ENCODE results near the gene RTTN. TPM values are rescaled to one million over a fixed set of nuclear protein-coding genes. Genes with fewer than 3 reads are reported as not detected.

The RTTN gene
- total RNA-seq, 2 donors from 2014 or later = 6.5 to 16.7 TPM

GRCh38 chr18:70160073-70160678 lies 45.3 kb downstream of the RTTN start:
- TF ChIP-seq CTCF (IDR thresholded peaks at IDR 0.05) = no peak
- no peak for DNase-seq
- Histone ChIP-seq H3K4me1 (no peaks in the 10 kb centered on the region), H3K36me3 (no peaks in the 10 kb centered on the region), H3K4me3 (no peak overlapping the region), H3K9ac (ENCODE audit: low read depth in 2 of 2, low read length in 2 of 2) (no peak overlapping the region), H3K27me3 (no peaks in the 10 kb centered on the region), H3K27ac (no peak overlapping the region), H3K9me3 (no peaks in the 10 kb centered on the region)
- intact Hi-C loops (cut with DNase I) = no loop called here

GRCh38 chr18:70158992-70159717 lies 46.3 kb downstream of the RTTN start:
- Histone ChIP-seq H3K36me3 (no peaks in the 10 kb centered on the region), H3K4me3 (no peak overlapping the region), H3K27ac (no peak overlapping the region), H3K4me1 (no peaks in the 10 kb centered on the region), H3K27me3 (no peaks in the 10 kb centered on the region), H3K9me3 (no peaks in the 10 kb centered on the region), H3K9ac (ENCODE audit: low read depth in 2 of 2, low read length in 2 of 2) (no peak overlapping the region)
- intact Hi-C loops (cut with DNase I) = no loop called here
- DNase-seq = no peak
- TF ChIP-seq CTCF (IDR thresholded peaks at IDR 0.05) = no peak

- Histone ChIP-seq H3K27me3 (no peaks in the 10 kb centered on the region), H3K27ac (no peak overlapping the region), H3K4me3 (no peak overlapping the region), H3K9me3 (no peaks in the 10 kb centered on the region), H3K9ac (ENCODE audit: low read depth in 2 of 2, low read length in 2 of 2) (no peak overlapping the region), H3K36me3 (no peaks in the 10 kb centered on the region), H3K4me1 (no peaks in the 10 kb centered on the region)
- intact Hi-C loops (cut with DNase I) = no loop called here
- DNase-seq = no peak
- no peak for TF ChIP-seq CTCF (IDR thresholded peaks at IDR 0.05)
Observed at GRCh38 chr18:70156886-70157285, 48.6 kb downstream of the RTTN start.

GRCh38 chr18:70154591-70155194 lies 50.8 kb downstream of the RTTN start:
- Histone ChIP-seq H3K27me3 (no peaks in the 10 kb centered on the region), H3K36me3 (no peaks in the 10 kb centered on the region), H3K27ac (no peak overlapping the region), H3K4me3 (no peak overlapping the region), H3K9ac (ENCODE audit: low read depth in 2 of 2, low read length in 2 of 2) (no peak overlapping the region), H3K4me1 (no peaks in the 10 kb centered on the region), H3K9me3 (no peaks in the 10 kb centered on the region)
- DNase-seq = no peak
- TF ChIP-seq CTCF (IDR thresholded peaks at IDR 0.05) = no peak
- intact Hi-C loops (cut with DNase I) = no loop called here

GRCh38 chr18:70151614-70152013 lies 53.9 kb downstream of the RTTN start:
- no peak for DNase-seq
- Histone ChIP-seq H3K27me3 (no peaks in the 10 kb centered on the region), H3K9ac (ENCODE audit: low read depth in 2 of 2, low read length in 2 of 2) (no peak overlapping the region), H3K27ac (no peak overlapping the region), H3K4me3 (no peak overlapping the region), H3K4me1 (no peaks in the 10 kb centered on the region), H3K9me3 (no peaks in the 10 kb centered on the region), H3K36me3 (peaks cover 7% of the 10 kb centered on the region)
- no peak for TF ChIP-seq CTCF (IDR thresholded peaks at IDR 0.05)
- intact Hi-C loops (cut with DNase I) = no loop called here
